AG08395 (cell line): ENCODE measurements around the gene SLF2.

Source experiments
- DNase-seq: peaks from one replicate; pipeline ENCODE4 v3.0.0; 2012; ENCODE audit warnings: mixed read lengths, low spot score

SLF2 gene

GRCh38 chr10:100899171-100899570, 13.6 kb upstream of the SLF2 start:
- DNase-seq: no peak

DNA sequence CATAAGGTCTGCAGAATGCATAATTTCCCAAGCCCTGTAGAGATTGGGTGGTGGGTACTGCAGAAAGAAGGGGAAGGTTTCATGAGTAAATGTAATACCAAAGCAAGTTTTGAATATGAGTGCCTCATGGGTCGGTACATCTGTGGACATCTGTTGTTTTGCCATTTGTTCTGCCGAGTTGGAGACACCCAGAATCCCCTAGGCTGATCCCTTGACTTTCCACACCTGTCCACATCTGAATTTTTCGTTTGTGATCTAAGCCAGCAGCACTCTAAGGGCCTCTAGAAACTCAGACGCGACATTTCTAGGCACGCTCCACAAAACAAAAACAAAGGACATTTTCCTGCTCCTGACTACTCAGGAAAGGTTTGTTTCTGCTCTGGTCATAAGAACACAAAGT, 11.7 kb upstream of the SLF2 start:
- DNase-seq: no peak

DNA sequence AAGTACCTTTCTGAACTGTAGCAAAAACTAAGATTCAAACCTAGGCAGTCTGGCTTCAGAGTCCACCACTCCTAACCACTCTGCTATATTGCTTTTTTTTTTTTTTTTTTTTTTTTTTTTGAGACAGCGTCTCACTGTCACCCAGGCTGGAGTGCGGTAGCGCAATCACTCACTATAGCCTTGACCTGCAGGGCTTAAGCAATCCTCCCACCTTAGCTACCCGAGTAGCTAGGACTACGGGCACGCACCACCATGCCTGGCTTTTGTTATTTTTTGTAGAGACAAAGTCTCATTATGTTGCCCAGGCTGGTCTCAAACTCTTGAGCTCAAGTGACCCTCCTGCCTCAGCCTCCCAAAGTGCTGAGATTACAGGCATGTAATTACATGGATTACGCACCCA, 10.1 kb upstream of the SLF2 start:
- no peak for DNase-seq

- no peak for DNase-seq
Observed at GRCh38 chr10:100904917-100905316, 7.8 kb upstream of the SLF2 start.

DNA sequence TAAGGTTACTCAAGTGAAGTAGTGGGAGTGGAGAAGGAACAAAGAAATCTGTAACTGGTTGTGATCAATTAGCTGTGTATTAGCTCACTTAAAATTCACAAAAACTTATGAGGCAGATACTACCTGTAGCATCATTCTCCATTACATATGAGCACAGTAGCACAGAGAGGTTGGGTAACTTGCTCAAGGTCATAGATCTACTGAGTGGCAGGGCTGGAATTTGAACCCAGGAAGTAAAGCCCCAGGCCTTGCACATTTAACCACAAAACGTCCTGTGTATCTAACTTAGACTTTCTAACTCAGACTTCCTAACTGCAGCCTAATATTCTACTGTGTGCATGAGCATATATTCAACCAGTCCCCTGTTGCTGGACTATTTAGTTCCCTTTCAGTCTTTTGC, 5.6 kb upstream of the SLF2 start:
- DNase-seq: no peak

DNA sequence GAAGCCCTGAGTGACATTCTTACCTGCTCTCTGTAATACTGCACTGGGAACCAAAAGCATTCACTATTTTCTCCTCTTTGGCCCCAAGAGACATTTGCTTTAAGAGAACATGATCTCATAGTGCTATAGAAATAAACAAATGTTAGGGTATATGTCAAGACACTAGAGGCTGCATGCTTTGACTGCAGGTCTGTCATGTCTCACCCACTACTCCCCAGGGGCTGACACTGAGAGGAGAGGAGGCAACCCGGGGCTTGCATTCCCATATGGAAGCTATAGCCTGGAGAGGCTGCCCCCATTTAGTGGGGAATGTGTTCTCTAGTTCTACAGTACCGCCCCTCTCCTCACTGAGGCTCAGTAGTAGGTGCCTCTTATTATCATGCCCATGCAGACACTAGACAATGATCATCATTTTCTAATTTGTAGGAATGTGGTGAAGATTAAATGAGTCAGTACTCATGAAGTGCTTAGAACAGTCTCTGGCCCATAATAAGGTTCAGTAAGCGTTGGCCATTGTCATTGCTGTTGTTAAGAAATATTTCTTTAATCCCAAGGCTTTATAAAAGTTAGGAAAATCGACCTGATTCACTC, 4.9 kb upstream of the SLF2 start:
- DNase-seq: no peak

DNA sequence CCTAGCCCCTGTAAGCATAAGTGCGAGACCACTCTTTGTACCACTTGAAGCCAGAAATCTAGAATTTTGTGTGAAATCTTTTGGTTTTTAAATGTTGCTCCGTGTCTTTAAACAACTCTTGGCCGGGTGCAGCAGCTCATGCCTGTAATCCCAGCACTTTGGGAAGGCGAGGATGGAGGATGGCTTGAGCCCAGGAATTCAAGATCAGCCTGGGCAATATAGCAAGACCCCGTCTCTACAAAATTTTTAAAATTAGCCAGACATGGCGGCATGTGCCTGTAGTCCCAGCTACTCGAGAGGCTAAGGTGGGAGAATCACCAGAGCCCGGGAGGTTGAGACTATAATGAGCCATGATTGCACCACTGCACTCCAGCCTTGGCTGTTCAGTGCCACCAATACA, 4.4 kb upstream of the SLF2 start:
- no peak for DNase-seq

GRCh38 chr10:100909501-100910263, 3.1 kb upstream of the SLF2 start:
- no peak for DNase-seq

DNA sequence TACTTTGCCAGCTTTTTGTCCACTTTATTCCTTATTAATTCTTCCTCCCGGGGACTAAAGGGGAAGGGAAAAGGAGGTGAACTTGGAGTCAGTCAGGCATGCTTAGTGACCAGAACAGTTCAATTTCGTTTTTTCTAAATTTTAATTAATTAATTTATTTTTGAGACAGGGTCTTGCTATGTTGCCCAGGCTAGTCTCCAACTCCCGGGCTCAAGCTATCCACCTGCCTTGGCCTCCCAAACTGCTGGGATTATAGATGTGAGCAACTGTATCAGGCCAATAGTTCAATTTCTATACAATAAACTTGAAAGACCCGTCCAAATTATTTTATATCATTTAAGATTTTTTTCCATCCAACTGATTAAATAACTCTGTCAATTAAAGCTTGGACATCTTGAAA, 1.3 kb upstream of the SLF2 start:
- no peak for DNase-seq

GRCh38 chr10:100912013-100912604, 654 bp upstream of the SLF2 start:
- no peak for DNase-seq

DNA sequence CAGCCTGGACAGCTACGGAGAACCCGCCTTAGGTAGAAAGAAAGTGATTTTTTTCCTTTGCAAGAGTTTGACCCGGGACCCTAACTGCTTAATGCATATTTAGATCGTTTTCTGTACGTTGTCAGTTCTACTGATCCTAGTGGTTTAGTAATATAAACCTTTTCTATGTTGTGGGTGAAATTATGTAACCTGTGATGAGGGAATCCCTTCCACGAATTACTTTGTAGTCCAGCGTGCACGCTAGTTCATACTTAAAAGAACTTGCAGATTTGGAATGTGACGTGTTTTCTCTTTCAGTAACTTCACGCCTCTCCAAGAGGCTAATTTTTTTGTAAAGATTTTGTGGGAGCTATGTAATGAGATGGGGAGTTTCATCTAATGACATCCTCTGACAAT, 705 bp downstream of the SLF2 start:
- DNase-seq: peak; percentile 10

DNA sequence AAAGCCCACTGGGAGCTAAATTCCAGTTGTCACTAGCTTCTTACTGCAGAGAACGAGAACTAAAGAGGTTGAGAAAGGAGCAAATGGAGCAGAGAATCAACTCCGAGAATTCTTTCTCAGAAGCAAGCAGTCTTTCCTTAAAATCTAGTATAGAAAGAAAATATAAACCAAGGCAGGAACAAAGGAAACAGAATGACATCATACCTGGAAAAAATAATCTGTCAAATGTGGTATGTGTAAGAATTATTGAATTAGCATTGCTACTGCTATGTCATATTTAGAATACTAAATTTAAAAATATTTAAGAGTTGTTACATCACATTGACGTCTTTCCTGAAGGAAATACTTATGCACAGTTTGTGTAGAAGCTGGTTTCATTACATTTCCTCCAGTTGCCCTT, 4.3 kb downstream of the SLF2 start:
- no peak for DNase-seq

DNA sequence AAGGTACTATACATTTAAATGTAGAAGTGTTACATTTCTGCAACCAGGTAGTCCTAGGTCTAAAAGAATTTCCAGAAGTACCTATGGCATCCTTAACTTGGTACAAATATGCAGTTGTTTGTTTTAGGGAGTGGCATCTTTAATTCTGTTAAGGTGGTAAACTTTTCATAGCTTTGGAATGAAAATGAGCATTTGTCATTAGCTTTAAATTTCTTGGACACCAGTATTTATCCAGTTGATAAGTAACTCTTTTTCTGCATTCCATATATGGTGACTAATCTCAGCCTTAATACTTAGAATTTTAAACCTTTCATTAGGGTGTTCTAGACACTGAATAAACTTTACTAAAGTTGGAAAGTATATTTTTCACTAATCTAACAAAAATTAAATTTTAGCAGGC, 10.8 kb downstream of the SLF2 start:
- no peak for DNase-seq

DNA sequence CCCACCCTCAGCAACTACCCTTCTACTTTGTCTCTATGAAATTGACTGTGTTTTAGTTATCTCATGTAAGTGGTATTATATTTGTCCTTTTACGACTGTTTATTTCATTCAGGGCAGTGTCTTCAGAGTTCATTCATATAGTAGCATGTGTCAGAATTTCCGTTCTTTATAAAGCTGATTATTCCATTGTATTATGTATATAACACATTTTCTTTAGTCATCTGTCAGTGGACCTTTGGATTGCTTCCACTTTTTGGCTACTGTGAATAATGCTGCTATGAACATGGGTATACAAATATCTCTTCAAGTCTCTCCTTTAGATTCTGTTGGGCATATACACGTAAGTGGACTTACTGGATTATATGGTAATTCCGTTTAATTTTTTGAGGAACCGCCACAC, 14.5 kb downstream of the SLF2 start:
- DNase-seq: no peak

DNA sequence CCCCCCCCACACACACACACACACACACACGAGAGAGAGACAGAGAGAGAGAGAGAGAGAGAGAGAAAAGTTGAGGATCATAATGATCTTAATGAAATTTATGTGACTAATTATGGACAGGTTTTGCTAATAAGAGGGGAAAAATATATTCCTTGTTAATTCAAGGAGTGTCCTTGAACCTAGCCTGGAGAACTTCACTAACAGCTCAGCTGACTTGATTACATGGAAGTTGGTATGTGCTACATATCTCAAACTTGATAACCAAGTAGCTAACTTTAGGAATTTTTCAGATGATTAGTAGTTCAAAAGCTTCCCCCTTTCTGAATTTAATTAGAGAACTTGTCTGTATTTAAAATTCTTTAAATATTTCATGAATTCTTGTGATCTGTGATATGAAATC, 15.3 kb downstream of the SLF2 start:
- no peak for DNase-seq

DNA sequence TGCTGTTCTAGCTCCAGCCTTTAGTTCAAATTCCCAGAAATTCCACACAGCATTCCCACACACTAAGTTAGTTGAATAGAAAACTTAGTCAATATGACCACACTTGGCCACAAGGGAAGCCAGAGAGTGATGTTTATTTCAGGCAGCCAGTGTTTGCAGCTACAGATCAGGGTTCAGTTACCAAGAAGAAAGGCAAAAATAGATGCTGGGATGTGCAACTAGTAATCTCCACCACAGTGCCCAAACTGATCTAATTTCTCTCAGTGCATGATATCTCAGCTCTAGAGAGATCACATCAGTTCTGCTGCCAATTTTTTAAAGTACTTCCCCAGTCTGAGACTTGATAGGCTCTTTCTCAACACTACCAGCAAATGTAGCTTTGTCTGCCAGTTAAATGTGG, 17.6 kb downstream of the SLF2 start:
- no peak for DNase-seq

- DNase-seq: no peak
Observed at GRCh38 chr10:100934084-100934659, 21.4 kb downstream of the SLF2 start.

DNA sequence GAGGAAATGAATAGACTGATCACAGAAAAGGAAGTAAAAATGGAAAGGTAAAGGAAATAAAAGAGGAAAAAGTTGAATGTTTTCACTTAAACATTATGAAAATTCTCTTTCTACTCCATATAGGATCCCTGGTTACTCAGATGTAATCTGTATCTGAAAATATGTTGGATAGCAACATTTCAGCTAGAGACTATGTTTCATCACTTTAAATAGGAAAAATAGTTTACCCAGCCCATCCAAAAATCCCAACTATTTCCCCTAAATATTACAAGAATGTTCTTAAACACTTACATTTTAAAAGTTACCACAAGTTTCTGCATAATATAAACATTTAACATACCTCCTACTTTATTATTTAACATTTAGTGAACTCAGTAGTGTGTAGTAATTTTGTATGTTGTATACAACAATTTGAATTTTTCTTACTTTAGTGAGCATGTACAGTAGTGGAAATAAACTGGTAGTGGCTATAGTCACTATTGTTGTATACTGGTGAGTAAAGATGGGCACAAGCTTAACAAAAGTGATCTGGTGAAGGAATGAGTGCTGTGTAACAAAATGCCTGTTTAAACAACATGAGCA, 27.1 kb downstream of the SLF2 start:
- no peak for DNase-seq

GRCh38 chr10:100942229-100942628, 29.5 kb downstream of the SLF2 start:
- DNase-seq: no peak

GRCh38 chr10:100943508-100943907, 30.7 kb downstream of the SLF2 start:
- no peak for DNase-seq

GRCh38 chr10:100945754-100946153, 33.0 kb downstream of the SLF2 start:
- DNase-seq: no peak

- DNase-seq: no peak
Observed at GRCh38 chr10:100948916-100949315, 36.2 kb downstream of the SLF2 start.

DNA sequence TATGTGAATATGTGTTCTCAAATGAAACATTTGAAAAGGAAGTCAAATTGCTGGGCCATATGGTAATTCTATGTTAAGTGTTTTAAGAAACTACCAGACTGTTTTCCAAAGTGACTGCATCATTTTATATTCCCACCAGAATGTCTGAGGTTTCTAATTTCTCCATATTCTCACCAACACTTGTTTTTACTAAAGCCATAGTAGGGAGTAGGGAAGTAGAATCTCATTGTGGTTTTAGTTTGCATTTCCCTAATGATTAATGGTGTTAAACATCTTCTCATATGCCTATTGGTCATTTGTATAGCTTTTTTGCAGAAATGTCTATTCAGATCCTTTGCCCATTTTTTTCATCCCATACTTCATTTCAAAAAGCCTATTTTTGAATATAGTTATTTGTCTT, 47.5 kb downstream of the SLF2 start:
- DNase-seq: no peak
